Neuronal stem cell (in vitro differentiated cells): ENCODE data around the gene NETO2.

ENCODE experiments used
- DNase-seq: peaks from one replicate; pipeline ENCODE4 v3.0.0-alpha.2; 2013; ENCODE audit warnings: low spot score
- H2AFZ ChIP-seq: one replicate; pipeline ENCODE4 v1.6.1; 2013; ENCODE audit warnings: mild to moderate bottlenecking, low read length, inconsistent platforms
- H2AK5ac ChIP-seq: 2 replicates; pipeline ENCODE4 v1.6.1; 2013; ENCODE audit warnings: low read depth, mild to moderate bottlenecking, inconsistent platforms, low read length, moderate library complexity, mixed read lengths
- H2BK120ac ChIP-seq: 2 replicates; pipeline ENCODE4 v1.6.1; 2013; ENCODE audit warnings: low read depth, mild to moderate bottlenecking, inconsistent platforms, low read length, moderate library complexity, mixed read lengths
- H2BK12ac ChIP-seq: one replicate; pipeline ENCODE4 v1.6.1; 2013; ENCODE audit warnings: low read length, inconsistent platforms
- H2BK15ac ChIP-seq: 2 replicates; pipeline ENCODE4 v1.6.1; 2013; ENCODE audit warnings: mild to moderate bottlenecking, low read length, inconsistent platforms, mixed read lengths
- H2BK5ac ChIP-seq: one replicate; pipeline ENCODE4 v1.6.1; 2013; ENCODE audit warnings: inconsistent platforms, mild to moderate bottlenecking, low read length, moderate library complexity
- H3K14ac ChIP-seq: one replicate; pipeline ENCODE4 v1.6.1; 2013; ENCODE audit warnings: low read length, inconsistent platforms
- H3K18ac ChIP-seq: 2 replicates; pipeline ENCODE4 v1.6.1; 2013; ENCODE audit warnings: low read length, inconsistent platforms
- H3K23ac ChIP-seq: 2 replicates; pipeline ENCODE4 v1.6.1; 2013; ENCODE audit warnings: low read depth, mild to moderate bottlenecking, mixed read lengths, low read length, inconsistent platforms; ENCODE audit not compliant: poor library complexity
- H3K27ac ChIP-seq: replicated peaks from 3 replicates; pipeline ENCODE4 v1.5.1; 2013; ENCODE audit warnings: low read length, inconsistent platforms
- H3K27me3 ChIP-seq, 3 experiments: 2 replicates each; pipeline ENCODE4 v1.6.1; 2013; ENCODE audit warnings: low read length in 3 of 3, mild to moderate bottlenecking in 2 of 3, inconsistent platforms in 1 of 3, low read depth in 1 of 3, mixed read lengths in 1 of 3, moderate library complexity in 1 of 3; ENCODE audit not compliant: control insufficient read depth in 3 of 3, insufficient read depth in 3 of 3
- H3K36me3 ChIP-seq, 2 donors: replicated peaks in 1 of 2; 2 replicates each; pipeline ENCODE4 v1.6.1; 2013; ENCODE audit warnings: low read length in 2 of 2; ENCODE audit not compliant: control insufficient read depth in 2 of 2, insufficient read depth in 2 of 2
- H3K4ac ChIP-seq: 2 replicates; pipeline ENCODE4 v1.6.1; 2013; ENCODE audit warnings: inconsistent platforms, mild to moderate bottlenecking, low read length, moderate library complexity
- H3K4me1 ChIP-seq, 2 donors: 1 replicate in 1 of 2; 2 replicates in 1 of 2; pipeline ENCODE4 v1.6.1; 2013; ENCODE audit warnings: low read length in 2 of 2, low read depth in 1 of 2; ENCODE audit not compliant: control insufficient read depth in 2 of 2, insufficient read depth in 1 of 2
- H3K4me2 ChIP-seq: one replicate; pipeline ENCODE4 v1.6.1; 2013; ENCODE audit warnings: mild to moderate bottlenecking, low read length, inconsistent platforms; ENCODE audit not compliant: insufficient read depth, poor library complexity, severe bottlenecking
- H3K4me3 ChIP-seq, 2 donors: 2 replicates each; pipeline ENCODE4 v1.5.1; 2013; ENCODE audit warnings: low read length in 2 of 2, mild to moderate bottlenecking in 2 of 2, inconsistent platforms in 1 of 2, moderate library complexity in 1 of 2
- H3K79me1 ChIP-seq: one replicate; pipeline ENCODE4 v1.6.1; 2013; ENCODE audit warnings: low read depth, mild to moderate bottlenecking, inconsistent platforms, low read length, moderate library complexity
- H3K9ac ChIP-seq: one replicate; pipeline ENCODE4 v1.6.1; 2013; ENCODE audit warnings: mild to moderate bottlenecking, low read depth, low read length, inconsistent platforms; ENCODE audit not compliant: poor library complexity
- H3K9me3 ChIP-seq, 2 donors: replicated peaks in 1 of 2; 2 replicates each; pipeline versions ENCODE3 to v1.6.1; 2013; ENCODE audit warnings: low read length in 2 of 2, mild to moderate bottlenecking in 2 of 2, inconsistent platforms in 1 of 2, low read depth in 1 of 2, mixed read lengths in 1 of 2, moderate library complexity in 1 of 2; ENCODE audit not compliant: control insufficient read depth in 2 of 2, insufficient read depth in 1 of 2
- H4K8ac ChIP-seq: one replicate; pipeline ENCODE4 v1.6.1; 2013; ENCODE audit warnings: low read depth, mild to moderate bottlenecking, inconsistent platforms, low read length, moderate library complexity
- H4K91ac ChIP-seq: one replicate; pipeline ENCODE4 v1.6.1; 2013; ENCODE audit warnings: low read length, low read depth, mild to moderate bottlenecking, inconsistent platforms; ENCODE audit not compliant: poor library complexity
- WGBS, 2 donors: extraction: QIAGEN DNeasy Blood & Tissue Kit; methylation state at CpG; one replicate each; pipeline ENCODE4 v1.1.7; 2013; ENCODE audit warnings: missing lambda C conversion rate in 2 of 2, mixed read lengths in 1 of 2; ENCODE audit not compliant: insufficient read length in 2 of 2, insufficient replicate concordance in 1 of 2; ENCODE audit errors: extremely low coverage in 2 of 2; 5-methylcytosine and 5-hydroxymethylcytosine counted together

Gene NETO2

GRCh38 chr16:47051031-47051430, 92.7 kb downstream of the NETO2 start:
- Histone ChIP-seq H4K8ac (no peak overlapping the region), H2BK5ac (no peak overlapping the region), H2AK5ac (no peak overlapping the region), H3K4ac (no peak overlapping the region), H2BK120ac (no peak overlapping the region), H3K36me3 (no peaks in the 10 kb centered on the region), H3K27ac (no peak overlapping the region), H3K27me3 (peaks cover 0 to 12% (median 0%) of the 10 kb centered on the region in 3 experiments), H3K4me1 (peaks cover 4 to 10% of the 10 kb centered on the region in 2 donors), H3K79me1 (no peaks in the 10 kb centered on the region), H3K18ac (no peak overlapping the region), H3K9me3 (peaks cover 5 to 8% of the 10 kb centered on the region in 2 donors), H2BK15ac (no peak overlapping the region), H3K9ac (no peak overlapping the region), H3K23ac (no peak overlapping the region), H3K4me2 (no peak overlapping the region), H2BK12ac (no peak overlapping the region), H3K4me3 (no peak overlapping the region), H3K14ac (no peak overlapping the region), H4K91ac (no peak overlapping the region), H2AFZ (no peak overlapping the region)
- no CpG with 5 or more reads among the region's 10 CpGs for WGBS, 2 donors
- no peak for DNase-seq

- Histone ChIP-seq H2BK15ac (no peak overlapping the region), H3K18ac (no peak overlapping the region), H3K9me3 (peaks cover 5 to 6% of the 10 kb centered on the region in 2 donors), H4K8ac (no peak overlapping the region), H3K27me3 (peaks cover 0 to 12% (median 0%) of the 10 kb centered on the region in 3 experiments), H3K4me3 (no peak overlapping the region), H3K27ac (no peak overlapping the region), H2BK120ac (no peak overlapping the region), H2BK12ac (no peak overlapping the region), H2AK5ac (no peak overlapping the region), H3K23ac (no peak overlapping the region), H4K91ac (no peak overlapping the region), H3K14ac (no peak overlapping the region), H2AFZ (no peak overlapping the region), H3K4me1 (peaks cover 8 to 10% of the 10 kb centered on the region in 2 donors), H3K36me3 (no peaks in the 10 kb centered on the region), H3K9ac (no peak overlapping the region), H3K4ac (no peak overlapping the region), H3K4me2 (no peak overlapping the region), H3K79me1 (no peaks in the 10 kb centered on the region), H2BK5ac (peak overlapping the region; percentile 49)
- no CpG with 5 or more reads among the region's 12 CpGs for WGBS, 2 donors
- DNase-seq: no peak
These were observed 93.7 kb downstream of the NETO2 start for GRCh38 chr16:47049901-47050583.

- no CpG with 5 or more reads among the region's 5 CpGs for WGBS, 2 donors
- no peak overlapping the region for H4K8ac ChIP-seq
- peaks cover 0 to 12% (median 0%) of the 10 kb centered on the region in 3 experiments for H3K27me3 ChIP-seq
- H2BK120ac ChIP-seq: no peak overlapping the region
- peak overlapping the region; percentile 66 for H3K18ac ChIP-seq
- no peak overlapping the region for H3K4me2 ChIP-seq
- H3K36me3 ChIP-seq: no peaks in the 10 kb centered on the region
- H2BK15ac ChIP-seq: no peak overlapping the region
- no peak overlapping the region for H3K4me3 ChIP-seq
- H2BK5ac ChIP-seq: no peak overlapping the region
- H3K9me3 ChIP-seq: no peaks in the 10 kb centered on the region
- H3K23ac ChIP-seq: no peak overlapping the region
- no peak overlapping the region for H2BK12ac ChIP-seq
- peaks cover 9 to 10% of the 10 kb centered on the region in 2 donors for H3K4me1 ChIP-seq
- no peaks in the 10 kb centered on the region for H3K79me1 ChIP-seq
- no peak for DNase-seq
- H4K91ac ChIP-seq: no peak overlapping the region
- no peak overlapping the region for H3K14ac ChIP-seq
- H2AK5ac ChIP-seq: no peak overlapping the region
- no peak overlapping the region for H3K27ac ChIP-seq
- H3K4ac ChIP-seq: no peak overlapping the region
- no peak overlapping the region for H3K9ac ChIP-seq
- H2AFZ ChIP-seq: no peak overlapping the region
These were observed 96.1 kb downstream of the NETO2 start for GRCh38 chr16:47047524-47048203.

DNA sequence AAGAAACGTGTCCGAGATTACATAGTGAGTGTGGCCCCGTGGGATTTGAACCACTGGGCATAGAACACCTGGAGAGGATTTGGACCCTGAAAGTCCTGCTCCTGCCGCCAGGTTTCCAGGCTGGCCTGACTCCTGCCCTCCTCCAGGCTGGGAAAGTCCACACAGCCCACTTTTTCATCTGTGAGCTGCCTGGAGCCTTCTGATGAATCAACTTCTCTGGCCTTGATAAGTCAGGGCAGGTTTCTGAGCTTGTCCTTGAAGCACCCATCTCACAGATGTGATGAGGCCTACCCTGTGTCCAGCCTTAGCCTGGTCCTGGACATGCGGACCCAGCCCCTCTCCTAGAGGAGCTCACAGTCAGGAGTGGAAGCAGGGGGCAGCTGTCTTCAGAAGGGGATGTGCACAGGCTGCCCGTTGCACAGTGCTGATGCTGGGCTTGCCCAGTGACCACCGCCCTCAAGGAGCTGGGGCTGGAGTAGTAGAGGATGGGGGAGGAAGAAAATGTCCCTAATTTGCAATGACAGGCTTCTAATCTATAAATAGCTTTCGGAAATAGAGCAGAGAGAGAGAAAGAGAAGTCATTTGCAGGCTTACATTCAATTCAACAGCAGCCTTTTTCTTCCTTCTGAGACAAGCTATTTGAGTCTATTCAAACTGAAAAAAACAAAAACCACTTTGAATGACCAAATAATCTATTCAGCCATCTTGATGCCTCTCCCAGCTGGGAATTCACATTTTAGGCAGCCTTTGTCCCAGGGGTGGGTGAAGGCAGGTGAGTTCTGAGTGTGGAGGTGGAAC, 96.8 kb downstream of the NETO2 start:
- Histone ChIP-seq H3K27me3 (peaks cover 0 to 12% (median 0%) of the 10 kb centered on the region in 3 experiments), H3K4me3 (no peak overlapping the region), H4K91ac (no peak overlapping the region), H2AK5ac (no peak overlapping the region), H3K27ac (no peak overlapping the region), H3K9me3 (no peaks in the 10 kb centered on the region), H2BK120ac (no peak overlapping the region), H2BK12ac (no peak overlapping the region), H3K23ac (no peak overlapping the region), H3K9ac (no peak overlapping the region), H3K4me1 (peaks cover 9 to 10% of the 10 kb centered on the region in 2 donors), H3K18ac (peak overlapping the region; percentile 76), H3K4ac (no peak overlapping the region), H3K79me1 (no peaks in the 10 kb centered on the region), H2BK5ac (no peak overlapping the region), H2BK15ac (no peak overlapping the region), H3K4me2 (no peak overlapping the region), H2AFZ (peak overlapping the region; percentile 55), H3K14ac (no peak overlapping the region), H3K36me3 (no peaks in the 10 kb centered on the region), H4K8ac (no peak overlapping the region)
- WGBS, 2 donors: no CpG with 5 or more reads among the region's 8 CpGs
- DNase-seq: no peak
